IMR-90 (cell line): ENCODE data around the gene KRT38. TPM values are rescaled to one million over a fixed set of nuclear protein-coding genes. Genes with fewer than 3 reads are reported as not detected.

Experiments used
- ATAC-seq: fragments of 200-7000 bp; cut with Tn5 transposase; 2 replicates; pipeline ENCODE4 v1.9.1; 2020; ENCODE audit warnings: low read depth, mild to moderate bottlenecking, moderate library complexity
- BruUV-seq: library from RNA; stranded (reverse); fragments of 400-500 nt; replicated peaks from 2 replicates; lab custom pipeline; 2021; lab: Mats Ljungman, UMichigan
- CTCF ChIA-PET: fragments of 300-600 bp; formaldehyde crosslinking; extraction: SDS; loops from one replicate; lab custom pipeline; 2021; ENCODE audit warnings: antibody characterized with exemption; lab: Yijun Ruan, JAX
- POLR2A ChIA-PET: fragments of 300-600 bp; sonication (Branson Sonifier 250); formaldehyde crosslinking; loops from one replicate; lab custom pipeline; 2022; ENCODE audit warnings: antibody characterized with exemption; ENCODE audit not compliant: unreplicated experiment; lab: Charles Lee
- DNase-seq: peaks from one replicate; pipeline ENCODE4 v3.0.0; 2013
- H2AFZ ChIP-seq: replicated peaks from 2 replicates; pipeline ENCODE3; 2013; ENCODE audit warnings: low read length, mild to moderate bottlenecking; ENCODE audit not compliant: poor library complexity
- H2AK5ac ChIP-seq: 2 replicates; pipeline ENCODE4 v1.6.1; 2013; ENCODE audit warnings: low read depth, low read length, inconsistent platforms
- H2AK9ac ChIP-seq: replicated peaks from 2 replicates; pipeline ENCODE3; 2013; ENCODE audit warnings: mild to moderate bottlenecking, low read depth, low read length, moderate library complexity; ENCODE audit not compliant: poor library complexity
- H2BK120ac ChIP-seq: 2 replicates; pipeline ENCODE4 v1.6.1; 2013; ENCODE audit warnings: low read depth, low read length, inconsistent platforms
- H2BK15ac ChIP-seq: 3 replicates; pipeline ENCODE4 v1.6.1; 2013; ENCODE audit warnings: low read depth, low read length, inconsistent platforms
- H2BK20ac ChIP-seq: 2 replicates; pipeline ENCODE4 v1.6.1; 2013; ENCODE audit warnings: low read depth, mild to moderate bottlenecking, inconsistent platforms, low read length, moderate library complexity
- H2BK5ac ChIP-seq: 2 replicates; pipeline ENCODE4 v1.6.1; 2013; ENCODE audit warnings: mild to moderate bottlenecking, low read depth, low read length, inconsistent platforms; ENCODE audit not compliant: poor library complexity, severe bottlenecking
- H3K14ac ChIP-seq: replicated peaks from 2 replicates; pipeline ENCODE4 v1.6.1; 2013; ENCODE audit warnings: low read depth, low read length, inconsistent platforms
- H3K18ac ChIP-seq: 2 replicates; pipeline ENCODE4 v1.6.1; 2013; ENCODE audit warnings: low read depth, low read length, control low read depth
- H3K23ac ChIP-seq: 2 replicates; pipeline ENCODE4 v1.6.1; 2013; ENCODE audit warnings: low read depth, low read length, inconsistent platforms
- H3K27ac ChIP-seq: 2 replicates; pipeline ENCODE4 v1.5.1; 2013; ENCODE audit warnings: mild to moderate bottlenecking, control low read depth, low read length; ENCODE audit not compliant: insufficient read depth
- H3K27me3 ChIP-seq: 2 replicates; pipeline ENCODE4 v1.6.1; 2013; ENCODE audit warnings: low read length; ENCODE audit not compliant: control insufficient read depth, insufficient read depth
- H3K36me3 ChIP-seq: 2 replicates; pipeline ENCODE4 v1.6.1; 2013; ENCODE audit warnings: low read length, mixed read lengths; ENCODE audit not compliant: control insufficient read depth, insufficient read depth
- H3K4ac ChIP-seq: 2 replicates; pipeline ENCODE4 v1.6.1; 2013; ENCODE audit warnings: low read depth, low read length, inconsistent platforms
- H3K4me1 ChIP-seq: 2 replicates; pipeline ENCODE4 v1.6.1; 2013; ENCODE audit warnings: low read length, mixed read lengths; ENCODE audit not compliant: control insufficient read depth, insufficient read depth
- H3K4me2 ChIP-seq: 2 replicates; pipeline ENCODE4 v1.6.1; 2013; ENCODE audit warnings: low read depth, mild to moderate bottlenecking, control low read depth, low read length, moderate library complexity
- H3K4me3 ChIP-seq: 2 replicates; pipeline ENCODE4 v1.5.1; 2013; ENCODE audit warnings: low read depth, mild to moderate bottlenecking, control low read depth, low read length, moderate library complexity; ENCODE audit not compliant: insufficient read depth
- H3K56ac ChIP-seq: 2 replicates; pipeline ENCODE4 v1.6.1; 2013; ENCODE audit warnings: low read length, inconsistent platforms; ENCODE audit not compliant: insufficient read depth; ENCODE audit errors: extremely low read depth
- H3K79me1 ChIP-seq, 2 experiments: 2 replicates each; pipeline ENCODE4 v1.6.1; 2013; ENCODE audit warnings: low read length in 2 of 2, inconsistent platforms in 1 of 2, low read depth in 1 of 2
- H3K9ac ChIP-seq: 2 replicates; pipeline ENCODE4 v1.6.1; 2013; ENCODE audit warnings: low read depth, low read length, control low read depth
- H3K9me1 ChIP-seq: 2 replicates; pipeline ENCODE4 v1.6.1; 2013; ENCODE audit warnings: low read length, inconsistent platforms; ENCODE audit not compliant: insufficient read depth
- H3K9me3 ChIP-seq: 2 replicates; pipeline ENCODE4 v1.6.1; 2013; ENCODE audit warnings: low read length; ENCODE audit not compliant: control insufficient read depth, insufficient read depth
- H4K20me1 ChIP-seq: 2 replicates; pipeline ENCODE4 v1.6.1; 2013; ENCODE audit warnings: low read length, inconsistent platforms; ENCODE audit not compliant: insufficient read depth
- H4K5ac ChIP-seq: 2 replicates; pipeline ENCODE4 v1.6.1; 2013; ENCODE audit warnings: mild to moderate bottlenecking, low read depth, low read length, control low read depth
- H4K8ac ChIP-seq, 2 experiments: 2 replicates each; pipeline ENCODE4 v1.6.1; 2013; ENCODE audit warnings: low read depth in 2 of 2, low read length in 2 of 2, control low read depth in 1 of 2, inconsistent platforms in 1 of 2
- H4K91ac ChIP-seq: 2 replicates; pipeline ENCODE4 v1.6.1; 2013; ENCODE audit warnings: low read depth, low read length, inconsistent platforms; ENCODE audit not compliant: insufficient read depth
- FOS ChIP-seq: fragments of 150-350 bp; IDR thresholded peaks from 2 replicates; pipeline ENCODE4 v1.6.1; 2016; ENCODE audit warnings: low read depth, low read length
- SMC3 ChIP-seq: fragments of 150-350 bp; IDR thresholded peaks from 2 replicates; pipeline ENCODE4 v1.6.1; 2016; ENCODE audit warnings: low read depth, mild to moderate bottlenecking, antibody characterized with exemption, low read length, moderate library complexity
- USF2 ChIP-seq: fragments of 150-350 bp; IDR thresholded peaks from 2 replicates; pipeline ENCODE4 v1.6.1; 2017; ENCODE audit warnings: mild to moderate bottlenecking, antibody characterized with exemption, low read length, low read depth
- WGBS, 2 experiments: methylation state at CpG; one replicate each; pipeline versions ENCODE4 v1.1.5 to v1.1.7; 2013; ENCODE audit warnings: missing lambda C conversion rate in 2 of 2; ENCODE audit not compliant: insufficient read length in 1 of 2; ENCODE audit errors: extremely low coverage in 2 of 2; 5-methylcytosine and 5-hydroxymethylcytosine counted together
- dilution Hi-C: fragments of 300-500 bp; cut with HindIII; formaldehyde crosslinking; loops from one replicate; pipeline ENCODE4 v1.14.3; 2018; ENCODE audit warnings: low sequenced_read_pairs; ENCODE audit not compliant: unreplicated experiment
- in situ Hi-C: fragments of 300-500 bp; cut with MboI; formaldehyde crosslinking; loops from 3 replicates; pipeline ENCODE4 v1.14.3; 2019; ENCODE audit warnings: low sequenced_read_pairs, inconsistent platforms, mixed read lengths
- intact Hi-C: fragments of 100-400 bp; cut with micrococcal nuclease; formaldehyde crosslinking; loops from 2 replicates; pipeline ENCODE4 v1.10.0; 2022
- polyA plus RNA-seq, 3 experiments: library from polyadenylated mRNA; depleted of rRNA; stranded (reverse); fragments of >200 nt; gene quantifications; 2 replicates each; pipeline ENCODE4 v1.2.3, GENCODE V29; 2012; ENCODE audit warnings: low replicate concordance in 1 of 3
- total RNA-seq: library from RNA; depleted of rRNA; stranded (reverse); fragments of >200 nt; gene quantifications from 2 replicates; pipeline ENCODE4 v1.2.3, GENCODE V29; 2012

The KRT38 gene
- total and polyA plus RNA-seq, 2 of the 4 experiments (the other 2 are of a cell fraction), result 0.09 TPM; not detected in 1

DNA sequence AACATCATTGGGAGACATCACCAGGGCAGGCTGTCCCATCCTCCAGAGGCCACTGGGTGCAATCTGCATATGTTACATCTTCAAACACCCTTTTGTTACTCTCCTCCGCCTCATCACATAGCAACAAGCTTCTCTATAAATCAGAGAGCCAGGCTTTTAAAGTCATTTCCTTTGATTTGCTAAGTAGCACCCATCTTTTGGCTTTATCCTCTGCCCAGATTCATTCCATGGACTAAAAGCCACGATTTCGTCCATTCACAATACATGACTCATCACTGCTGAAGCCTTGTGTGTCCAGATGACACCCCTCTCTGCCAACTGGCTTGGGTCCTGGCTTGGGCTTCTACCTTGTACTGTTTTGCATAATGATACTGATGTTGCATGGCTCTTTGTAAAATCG lies 2.0 kb upstream of the KRT38 start:
- dilution Hi-C loops, result no loop called here
- POLR2A ChIA-PET, result no interaction called here
- BruUV-seq, result no TSS peak

More for the DNA sequence above, 2.0 kb upstream of the KRT38 start:
- DNase-seq, result peak; percentile 57
- Histone ChIP-seq H3K4me2 (no peak overlapping the region), H2AK9ac (no peak overlapping the region), H4K91ac (no peak overlapping the region), H2BK20ac (peak overlapping the region; percentile 23; the same call in 1 of the 2 replicates), H3K36me3 (no peaks in the 10 kb centered on the region), H3K4me1 (peaks cover 10% of the 10 kb centered on the region), H3K14ac (peak overlapping the region; percentile 62; the same call in 1 of the 2 replicates), H2BK5ac (no peak overlapping the region), H2BK120ac (peak overlapping the region; percentile 13; the same call in 1 of the 2 replicates), H4K20me1 (no peaks in the 10 kb centered on the region), H3K23ac (no peak overlapping the region), H4K5ac (no peak overlapping the region), H3K79me1 (no peaks in the 10 kb centered on the region), H4K8ac (no peak overlapping the region), H3K27me3 (no peaks in the 10 kb centered on the region), H3K4me3 (no peak overlapping the region), H3K27ac (no peak overlapping the region), H2AFZ (no peak overlapping the region), H2AK5ac (no peak overlapping the region), H3K4ac (no peak overlapping the region), H2BK15ac (0 out of 3 replicates have a peak overlapping the region, but pooled peaks have one; percentile 35), H3K56ac (no peak overlapping the region), H3K9me3 (no peaks in the 10 kb centered on the region), H3K9me1 (peaks cover 4% of the 10 kb centered on the region), H3K18ac (no peak overlapping the region; the same call in 1 of the 2 replicates), H3K9ac (no peak overlapping the region)
- CTCF ChIA-PET, result interaction anchor here (0.6 kb wide), 1 partner anchor 10 kb away, joined by 5 read pairs; no protein-coding TSS in a partner anchor
- 73% methylated on average over 3 of the region's 4 CpGs; no CpG with 5 or more reads in 1 of the 2 experiments for WGBS, 2 experiments
- intact Hi-C loops (no loop called here), in situ Hi-C loops (no loop called here)
- ATAC-seq, result no peak
- TF ChIP-seq SMC3, result no peak
- TF ChIP-seq FOS, result peak; percentile 28; the same call in 1 of the 2 replicates
- TF ChIP-seq USF2, result no peak
